A549 (cell line): ENCODE data around the gene C2CD3.

ENCODE experiments used
- NR3C1 ChIP-seq: fragments of >200 bp; sonication (Bioruptor Twin); formaldehyde crosslinking; IDR thresholded peaks from 3 replicates; pipeline ENCODE4 v1.6.1; 2017
- POLR2A ChIP-seq: IDR thresholded peaks from 2 replicates; pipeline ENCODE4 v1.6.1; 2012; ENCODE audit warnings: mild to moderate bottlenecking, low read length
- POLR2AphosphoS2 ChIP-seq: conservative IDR thresholded peaks from 2 replicates; pipeline ENCODE4 v1.6.1; 2012; ENCODE audit warnings: low read length, improper control_type of control experiment, inconsistent platforms
- RCOR1 ChIP-seq: fragments of 150-350 bp; IDR thresholded peaks from 2 replicates; pipeline ENCODE4 v1.6.1; 2014; ENCODE audit warnings: antibody characterized with exemption, low read length, low read depth
- SREBF2 ChIP-seq: fragments of 450-650 bp; IDR thresholded peaks from 2 replicates; pipeline ENCODE4 v1.6.1; 2014; ENCODE audit warnings: mild to moderate bottlenecking, moderate library complexity
- ZFP36 ChIP-seq: fragments of 450-650 bp; IDR thresholded peaks from 2 replicates; pipeline ENCODE4 v1.6.1; 2014; ENCODE audit warnings: borderline replicate concordance; ENCODE audit not compliant: partially characterized antibody
- TF ChIP-seq, protein P1 (sequence below): fragments of >200 bp; sonication (Bioruptor Twin); formaldehyde crosslinking; IDR thresholded peaks from 3 replicates; pipeline ENCODE4 v1.5.1; 2016
- TF ChIP-seq, protein P2 (sequence below): fragments of 200-600 bp; sonication (generic); IDR thresholded peaks from 2 replicates; pipeline ENCODE4 v1.6.1; 2016; ENCODE audit warnings: antibody characterized with exemption, mild to moderate bottlenecking, moderate library complexity
- TF ChIP-seq, protein P3 (sequence below): IDR thresholded peaks from 2 replicates; pipeline ENCODE4 v1.6.1; 2012

DNA sequence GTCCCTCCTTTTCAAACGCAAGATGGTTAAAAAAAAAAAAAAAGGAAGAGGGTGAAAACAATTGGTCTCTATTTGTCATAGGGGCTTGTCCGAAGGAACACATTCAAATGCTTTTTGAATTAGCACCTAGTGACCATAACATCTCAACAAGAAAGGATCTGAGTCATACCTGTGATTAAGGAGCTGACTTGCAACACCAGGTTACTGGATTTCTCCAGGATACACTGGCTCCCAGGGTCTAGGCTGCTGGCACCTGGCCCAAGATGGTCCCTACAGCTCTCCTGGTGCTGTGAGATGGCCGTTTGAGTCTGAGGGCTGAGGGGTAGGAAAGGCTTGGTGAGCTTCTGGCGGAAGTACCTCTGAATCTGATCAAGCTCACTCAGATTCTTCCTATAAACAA lies 133.5 kb downstream of the C2CD3 start:
- TF ChIP-seq, protein P1, sequence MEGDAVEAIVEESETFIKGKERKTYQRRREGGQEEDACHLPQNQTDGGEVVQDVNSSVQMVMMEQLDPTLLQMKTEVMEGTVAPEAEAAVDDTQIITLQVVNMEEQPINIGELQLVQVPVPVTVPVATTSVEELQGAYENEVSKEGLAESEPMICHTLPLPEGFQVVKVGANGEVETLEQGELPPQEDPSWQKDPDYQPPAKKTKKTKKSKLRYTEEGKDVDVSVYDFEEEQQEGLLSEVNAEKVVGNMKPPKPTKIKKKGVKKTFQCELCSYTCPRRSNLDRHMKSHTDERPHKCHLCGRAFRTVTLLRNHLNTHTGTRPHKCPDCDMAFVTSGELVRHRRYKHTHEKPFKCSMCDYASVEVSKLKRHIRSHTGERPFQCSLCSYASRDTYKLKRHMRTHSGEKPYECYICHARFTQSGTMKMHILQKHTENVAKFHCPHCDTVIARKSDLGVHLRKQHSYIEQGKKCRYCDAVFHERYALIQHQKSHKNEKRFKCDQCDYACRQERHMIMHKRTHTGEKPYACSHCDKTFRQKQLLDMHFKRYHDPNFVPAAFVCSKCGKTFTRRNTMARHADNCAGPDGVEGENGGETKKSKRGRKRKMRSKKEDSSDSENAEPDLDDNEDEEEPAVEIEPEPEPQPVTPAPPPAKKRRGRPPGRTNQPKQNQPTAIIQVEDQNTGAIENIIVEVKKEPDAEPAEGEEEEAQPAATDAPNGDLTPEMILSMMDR = no peak
- TF ChIP-seq RCOR1 (no peak), NR3C1 (no peak), ZFP36 (no peak), SREBF2 (no peak), POLR2A (no peak), POLR2AphosphoS2 (no peak)
- TF ChIP-seq, protein P2, sequence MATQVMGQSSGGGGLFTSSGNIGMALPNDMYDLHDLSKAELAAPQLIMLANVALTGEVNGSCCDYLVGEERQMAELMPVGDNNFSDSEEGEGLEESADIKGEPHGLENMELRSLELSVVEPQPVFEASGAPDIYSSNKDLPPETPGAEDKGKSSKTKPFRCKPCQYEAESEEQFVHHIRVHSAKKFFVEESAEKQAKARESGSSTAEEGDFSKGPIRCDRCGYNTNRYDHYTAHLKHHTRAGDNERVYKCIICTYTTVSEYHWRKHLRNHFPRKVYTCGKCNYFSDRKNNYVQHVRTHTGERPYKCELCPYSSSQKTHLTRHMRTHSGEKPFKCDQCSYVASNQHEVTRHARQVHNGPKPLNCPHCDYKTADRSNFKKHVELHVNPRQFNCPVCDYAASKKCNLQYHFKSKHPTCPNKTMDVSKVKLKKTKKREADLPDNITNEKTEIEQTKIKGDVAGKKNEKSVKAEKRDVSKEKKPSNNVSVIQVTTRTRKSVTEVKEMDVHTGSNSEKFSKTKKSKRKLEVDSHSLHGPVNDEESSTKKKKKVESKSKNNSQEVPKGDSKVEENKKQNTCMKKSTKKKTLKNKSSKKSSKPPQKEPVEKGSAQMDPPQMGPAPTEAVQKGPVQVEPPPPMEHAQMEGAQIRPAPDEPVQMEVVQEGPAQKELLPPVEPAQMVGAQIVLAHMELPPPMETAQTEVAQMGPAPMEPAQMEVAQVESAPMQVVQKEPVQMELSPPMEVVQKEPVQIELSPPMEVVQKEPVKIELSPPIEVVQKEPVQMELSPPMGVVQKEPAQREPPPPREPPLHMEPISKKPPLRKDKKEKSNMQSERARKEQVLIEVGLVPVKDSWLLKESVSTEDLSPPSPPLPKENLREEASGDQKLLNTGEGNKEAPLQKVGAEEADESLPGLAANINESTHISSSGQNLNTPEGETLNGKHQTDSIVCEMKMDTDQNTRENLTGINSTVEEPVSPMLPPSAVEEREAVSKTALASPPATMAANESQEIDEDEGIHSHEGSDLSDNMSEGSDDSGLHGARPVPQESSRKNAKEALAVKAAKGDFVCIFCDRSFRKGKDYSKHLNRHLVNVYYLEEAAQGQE = no peak
- TF ChIP-seq, protein P3, sequence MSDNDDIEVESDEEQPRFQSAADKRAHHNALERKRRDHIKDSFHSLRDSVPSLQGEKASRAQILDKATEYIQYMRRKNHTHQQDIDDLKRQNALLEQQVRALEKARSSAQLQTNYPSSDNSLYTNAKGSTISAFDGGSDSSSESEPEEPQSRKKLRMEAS = no peak
